HG03135 (cell line): Measurements from ENCODE around the gene ABCB6.

Experiments used
- ATAC-seq: cut with Tn5 transposase; IDR thresholded peaks from one replicate; pipeline ENCODE4 v1.9.1; 2021; ENCODE audit warnings: mild to moderate bottlenecking, moderate library complexity; ENCODE audit not compliant: unreplicated experiment

The ABCB6 gene

GRCh38 chr2:219245899-219246230, 27.1 kb upstream of the ABCB6 start:
- ATAC-seq, result no peak

- peak; percentile 72 for ATAC-seq
These were observed 26.6 kb upstream of the ABCB6 start, which contains the start of the genes GLB1L and STK16 for GRCh38 chr2:219245148-219245898. Gene GLB1L (minus strand): TSS chr2:219245444. CDS start chr2:219243573, 1,871 bp downstream. Gene STK16 (plus strand): TSS chr2:219245479. CDS start chr2:219246000, 521 bp downstream.

- no peak for ATAC-seq
These were observed 26.0 kb upstream of the ABCB6 start for GRCh38 chr2:219244789-219245147.

- ATAC-seq, result no peak
These were observed 24.6 kb upstream of the ABCB6 start for GRCh38 chr2:219243291-219243761.

GRCh38 chr2:219234331-219234730, 15.6 kb upstream of the ABCB6 start:
- ATAC-seq, result no peak

- ATAC-seq, result no peak
These were observed 11.3 kb upstream of the ABCB6 start for GRCh38 chr2:219230059-219230540.

GRCh38 chr2:219229305-219230058, 10.7 kb upstream of the ABCB6 start, which contains the start of the genes ANKZF1 and ATG9A:
Gene ANKZF1 (plus strand): TSS chr2:219229806. CDS start chr2:219230258, 452 bp downstream.
Gene ATG9A (minus strand): TSS chr2:219229636. CDS start chr2:219228024, 1,612 bp downstream.
- peak; percentile 98 for ATAC-seq

GRCh38 chr2:219228911-219229304, 10.2 kb upstream of the ABCB6 start:
- ATAC-seq, result peak; percentile 5

- ATAC-seq, result no peak
These were observed 9.5 kb upstream of the ABCB6 start for GRCh38 chr2:219228041-219228910.

- ATAC-seq, result no peak
These were observed 6.6 kb upstream of the ABCB6 start for GRCh38 chr2:219225350-219225749.

GRCh38 chr2:219223831-219224610, 5.3 kb upstream of the ABCB6 start:
- no peak for ATAC-seq

- no peak for ATAC-seq
These were observed 3.3 kb upstream of the ABCB6 start for GRCh38 chr2:219221957-219222518.

GRCh38 chr2:219220652-219221402, 2.1 kb upstream of the ABCB6 start:
- ATAC-seq, result no peak

GRCh38 chr2:219219784-219220532, 1.2 kb upstream of the ABCB6 start:
- ATAC-seq, result no peak

GRCh38 chr2:219218217-219218731, 484 bp downstream of the ABCB6 start:
- peak; percentile 11 for ATAC-seq

GRCh38 chr2:219216535-219216915, 2.2 kb downstream of the ABCB6 start:
- ATAC-seq, result no peak

- ATAC-seq, result no peak
These were observed 2.8 kb downstream of the ABCB6 start for GRCh38 chr2:219215871-219216534.

GRCh38 chr2:219214786-219215185, 4.0 kb downstream of the ABCB6 start:
- no peak for ATAC-seq
